GM12878 (cell line): Measurements from ENCODE around the gene TESMIN. TPM values are rescaled to one million over a fixed set of nuclear protein-coding genes. Genes with fewer than 3 reads are reported as not detected.

Source experiments
- ATAC-seq: fragments of 200-7000 bp; cut with Tn5 transposase; 3 replicates; pipeline ENCODE4 v1.9.1; 2020; ENCODE audit warnings: mild to moderate bottlenecking, moderate library complexity
- BruUV-seq: library from RNA; stranded (reverse); fragments of 400-500 nt; replicated peaks from 2 replicates; lab custom pipeline; 2021; lab: Mats Ljungman, UMichigan
- CTCF ChIA-PET: fragments of 300-600 bp; sonication (Branson Sonifier 250); formaldehyde crosslinking; extraction: SDS; loops from one replicate; lab custom pipeline; 2021; ENCODE audit warnings: inconsistent platforms; lab: Yijun Ruan, JAX
- POLR2A ChIA-PET: fragments of 350-600 bp; formaldehyde crosslinking; extraction: SDS; loops from one replicate; lab custom pipeline; 2021; ENCODE audit warnings: inconsistent platforms; lab: Charles Lee
- RAD21 ChIA-PET: fragments of 300-600 bp; sonication (Branson Sonifier 250); formaldehyde crosslinking; loops from one replicate; lab custom pipeline; 2023; ENCODE audit warnings: antibody characterized with exemption; ENCODE audit not compliant: unreplicated experiment; lab: Charles Lee
- SMC1A ChIA-PET: fragments of 300-600 bp; sonication (Branson Sonifier 250); formaldehyde crosslinking; loops from one replicate; lab custom pipeline; 2023; ENCODE audit not compliant: unreplicated experiment, uncharacterized antibody; lab: Charles Lee
- DNase-seq: peaks from one replicate; pipeline ENCODE4 v3.0.0-alpha.2; 2011; ENCODE audit warnings: low read depth, low spot score
- FAIRE-seq: peaks from 3 replicates; lab custom pipeline; 2011; peaks lifted over from hg19 to GRCh38; lab: Jason Lieb, UNC
- H2AFZ ChIP-seq: 2 replicates; pipeline ENCODE4 v1.6.0; 2011; ENCODE audit warnings: low read depth, low read length, control low read depth; ENCODE audit not compliant: control insufficient read depth
- H3K27ac ChIP-seq: 2 replicates; pipeline ENCODE4 v1.5.1; 2011; ENCODE audit warnings: control low read depth; ENCODE audit not compliant: control insufficient read depth, insufficient read depth
- H3K27me3 ChIP-seq, 2 experiments: replicated peaks in 1 of 2; 2 replicates each; pipeline versions ENCODE4 v1.6.0 to v1.6.1; 2011; ENCODE audit warnings: low read length in 1 of 2; ENCODE audit not compliant: control insufficient read depth in 2 of 2, insufficient read depth in 2 of 2
- H3K36me3 ChIP-seq, 2 experiments: 2 replicates each; pipeline ENCODE4 v1.5.1; 2011; ENCODE audit warnings: low read length in 1 of 2; ENCODE audit not compliant: control insufficient read depth in 2 of 2, insufficient read depth in 2 of 2
- H3K4me1 ChIP-seq: 2 replicates; pipeline ENCODE4 v1.6.1; 2011; ENCODE audit warnings: mild to moderate bottlenecking, low read length, moderate library complexity, mixed read lengths; ENCODE audit not compliant: control insufficient read depth, insufficient read depth
- H3K4me2 ChIP-seq: 2 replicates; pipeline ENCODE4 v1.6.0; 2011; ENCODE audit warnings: control low read depth; ENCODE audit not compliant: control insufficient read depth, insufficient read depth
- H3K4me3 ChIP-seq: fragments of 200-600 bp; sonication (generic); 2 replicates; pipeline ENCODE4 v1.5.1; 2016
- H3K79me2 ChIP-seq: 2 replicates; pipeline ENCODE4 v1.6.0; 2011; ENCODE audit warnings: low read length; ENCODE audit not compliant: control insufficient read depth, insufficient read depth
- H3K9ac ChIP-seq: 2 replicates; pipeline ENCODE4 v1.8.0; 2011; ENCODE audit warnings: low read length, control low read depth, mixed read lengths; ENCODE audit not compliant: control insufficient read depth, insufficient read depth
- H3K9me3 ChIP-seq: replicated peaks from 3 replicates; pipeline ENCODE4 v1.5.1; 2011; ENCODE audit warnings: mild to moderate bottlenecking, low read length; ENCODE audit not compliant: control insufficient read depth, insufficient read depth
- H4K20me1 ChIP-seq: 2 replicates; pipeline ENCODE4 v1.6.0; 2011; ENCODE audit not compliant: control insufficient read depth, insufficient read depth
- CBX5 ChIP-seq: sonication (generic); IDR thresholded peaks from 2 replicates; pipeline ENCODE4 v1.6.1; 2016; ENCODE audit warnings: low read depth, moderate library complexity, mild to moderate bottlenecking, inconsistent platforms
- CHD2 ChIP-seq: IDR thresholded peaks from 2 replicates; pipeline ENCODE4 v1.6.1; 2011; ENCODE audit warnings: low read depth, low read length, improper control_type of control experiment, borderline replicate concordance
- ETV6 ChIP-seq, 2 experiments: fragments of 450-650 bp in 1 of 2; IDR thresholded peaks in 1 of 2; conservative IDR thresholded peaks in 1 of 2; 2 replicates each; pipeline ENCODE4 v1.6.1; 2014; ENCODE audit warnings: antibody characterized with exemption in 1 of 2, borderline replicate concordance in 1 of 2, low read depth in 1 of 2, mild to moderate bottlenecking in 1 of 2, moderate library complexity in 1 of 2
- ZZZ3 ChIP-seq: IDR thresholded peaks from 2 replicates; pipeline ENCODE4 v1.6.1; 2011; ENCODE audit warnings: low read depth; ENCODE audit not compliant: control insufficient read depth, insufficient read length
- WGBS: methylation state at CpG from one replicate; pipeline ENCODE4 v1.1.6; 2016; ENCODE audit warnings: low lambda C conversion rate; ENCODE audit not compliant: insufficient replicate concordance, insufficient coverage; ENCODE audit errors: missing lambda C conversion rate; 5-methylcytosine and 5-hydroxymethylcytosine counted together
- in situ Hi-C: fragments of 300-500 bp; cut with MboI; formaldehyde crosslinking; loops from 9 replicates; pipeline ENCODE4 v1.14.3; 2018; ENCODE audit warnings: mixed read lengths
- intact Hi-C: fragments of 100-400 bp; cut with micrococcal nuclease; formaldehyde crosslinking; loops from one replicate; pipeline ENCODE4 v1.14.2; 2022; ENCODE audit not compliant: unreplicated experiment
- polyA plus RNA-seq, 11 experiments: library from polyadenylated mRNA; depleted of rRNA in 4 of 11; unstranded in 6 of 11; stranded (reverse) in 5 of 11; fragments of >200 nt; fragmentation: Nextera tagmentation in 4 of 11; fragmentation: Illumina TruSeq in 1 of 11; extraction: Ambion mirVana in 4 of 11; extraction: Trizol in 1 of 11; gene quantifications; 1 replicate in 1 of 11; 2 replicates in 10 of 11; pipeline versions ENCODE4 v1.2.1 to v1.2.3, GENCODE V29; 2011 to 2016; ENCODE audit warnings: inconsistent platforms in 2 of 11, missing spikeins in 2 of 11, low read depth in 1 of 11
- total RNA-seq, 4 experiments: library from RNA; depleted of rRNA in 3 of 4; stranded (reverse); fragments of >200 nt in 3 of 4; fragmentation: Illumina TruSeq in 1 of 4; extraction: Trizol in 1 of 4; gene quantifications; 2 replicates each; pipeline versions ENCODE4 v1.2.1 to v1.2.3, GENCODE V29; 2013 to 2021
- TF ChIP-seq, protein P1 (sequence below): fragments of 450-650 bp; formaldehyde crosslinking; IDR thresholded peaks from 2 replicates; pipeline ENCODE4 v1.5.0; 2022; ENCODE audit warnings: mild to moderate bottlenecking, missing genetic modification characterization

The TESMIN gene
- total and polyA plus RNA-seq, 10 of the 15 experiments (the other 5 are each of a cell fraction or from before 2014, with no cell fraction given), result 0.31 to 3.4 (median 1.2) TPM; not detected in 1

- H3K36me3 ChIP-seq, result peaks cover 2 to 5% of the 10 kb centered on the region in 2 experiments; a peak in 2 of 4 replicates
Observed at GRCh38 chr11:68782711-68783110, 31.4 kb upstream of the TESMIN start.

More at GRCh38 chr11:68782711-68783110, 31.4 kb upstream of the TESMIN start:
- in situ Hi-C loops, result no loop called here
- Histone ChIP-seq H3K27ac (no peak overlapping the region), H2AFZ (no peak overlapping the region), H3K79me2 (no peaks in the 10 kb centered on the region), H3K4me3 (no peak overlapping the region), H3K27me3 (no peaks in the 10 kb centered on the region), H3K4me1 (no peaks in the 10 kb centered on the region), H3K4me2 (no peak overlapping the region), H3K9me3 (no peaks in the 10 kb centered on the region), H3K9ac (no peak overlapping the region), H4K20me1 (no peaks in the 10 kb centered on the region)
- BruUV-seq, result no TSS peak
- TF ChIP-seq CBX5 (no peak), ZZZ3 (no peak), ETV6 (conservative IDR thresholded peaks at IDR 0.05 in 1 of 2, IDR thresholded peaks at IDR 0.05 in 1 of 2; ENCODE audit: borderline replicate concordance in 1 of 2, low read depth in 1 of 2) (no peak), CHD2 (no peak)
- TF ChIP-seq, protein P1, sequence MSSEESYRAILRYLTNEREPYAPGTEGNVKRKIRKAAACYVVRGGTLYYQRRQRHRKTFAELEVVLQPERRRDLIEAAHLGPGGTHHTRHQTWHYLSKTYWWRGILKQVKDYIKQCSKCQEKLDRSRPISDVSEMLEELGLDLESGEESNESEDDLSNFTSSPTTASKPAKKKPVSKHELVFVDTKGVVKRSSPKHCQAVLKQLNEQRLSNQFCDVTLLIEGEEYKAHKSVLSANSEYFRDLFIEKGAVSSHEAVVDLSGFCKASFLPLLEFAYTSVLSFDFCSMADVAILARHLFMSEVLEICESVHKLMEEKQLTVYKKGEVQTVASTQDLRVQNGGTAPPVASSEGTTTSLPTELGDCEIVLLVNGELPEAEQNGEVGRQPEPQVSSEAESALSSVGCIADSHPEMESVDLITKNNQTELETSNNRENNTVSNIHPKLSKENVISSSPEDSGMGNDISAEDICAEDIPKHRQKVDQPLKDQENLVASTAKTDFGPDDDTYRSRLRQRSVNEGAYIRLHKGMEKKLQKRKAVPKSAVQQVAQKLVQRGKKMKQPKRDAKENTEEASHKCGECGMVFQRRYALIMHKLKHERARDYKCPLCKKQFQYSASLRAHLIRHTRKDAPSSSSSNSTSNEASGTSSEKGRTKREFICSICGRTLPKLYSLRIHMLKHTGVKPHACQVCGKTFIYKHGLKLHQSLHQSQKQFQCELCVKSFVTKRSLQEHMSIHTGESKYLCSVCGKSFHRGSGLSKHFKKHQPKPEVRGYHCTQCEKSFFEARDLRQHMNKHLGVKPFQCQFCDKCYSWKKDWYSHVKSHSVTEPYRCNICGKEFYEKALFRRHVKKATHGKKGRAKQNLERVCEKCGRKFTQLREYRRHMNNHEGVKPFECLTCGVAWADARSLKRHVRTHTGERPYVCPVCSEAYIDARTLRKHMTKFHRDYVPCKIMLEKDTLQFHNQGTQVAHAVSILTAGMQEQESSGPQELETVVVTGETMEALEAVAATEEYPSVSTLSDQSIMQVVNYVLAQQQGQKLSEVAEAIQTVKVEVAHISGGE (CRISPR knock-in tag), result no peak
- intact Hi-C loops, result no loop called here
- ChIA-PET SMC1A (no interaction called here), POLR2A (no interaction called here), RAD21 (no interaction called here), CTCF (no interaction called here)
- FAIRE-seq, result no peak
- 98% methylated on average over 22 of the region's 26 CpGs for WGBS
- ATAC-seq, result no peak
- no peak for DNase-seq
